Endothelial cell of umbilical vein (primary cell): Measurements from ENCODE around the gene REL. TPM values are rescaled to one million over a fixed set of nuclear protein-coding genes. Genes with fewer than 3 reads are reported as not detected.

ENCODE experiments used
- BruUV-seq: library from RNA; stranded (reverse); fragments of 400-500 nt; replicated peaks from 2 replicates; lab custom pipeline; 2021; lab: Mats Ljungman, UMichigan
- CTCF ChIA-PET: fragments of 300-600, 350-600 bp; sonication (Branson Sonifier 250); formaldehyde crosslinking; loops from one replicate; lab custom pipeline; 2021; ENCODE audit warnings: antibody characterized with exemption, inconsistent platforms; lab: Charles Lee
- POLR2A ChIA-PET: fragments of 300-600, 350-600 bp; sonication (Branson Sonifier 250); formaldehyde crosslinking; loops from one replicate; lab custom pipeline; 2021; ENCODE audit warnings: antibody characterized with exemption, inconsistent platforms; lab: Charles Lee
- DNase-seq: peaks from one replicate; pipeline ENCODE4 v3.0.0-alpha.2; 2011; ENCODE audit warnings: low read depth, low spot score
- FAIRE-seq: peaks from 2 replicates; lab custom pipeline; 2011; peaks lifted over from hg19 to GRCh38; lab: Jason Lieb, UNC
- H2AFZ ChIP-seq: 2 replicates; pipeline ENCODE4 v1.6.0; 2012; ENCODE audit warnings: low read depth, low read length, control low read depth, inconsistent platforms
- H3K27ac ChIP-seq: 2 replicates; pipeline ENCODE4 v1.5.1; 2011; ENCODE audit warnings: low read depth, mild to moderate bottlenecking, control low read depth, low read length, moderate library complexity; ENCODE audit not compliant: insufficient read depth
- H3K27me3 ChIP-seq, 2 experiments: 2 replicates each; pipeline versions ENCODE4 v1.6.0 to v1.6.1; 2011; ENCODE audit warnings: low read length in 2 of 2, mixed read lengths in 1 of 2; ENCODE audit not compliant: control insufficient read depth in 2 of 2, insufficient read depth in 2 of 2
- H3K36me3 ChIP-seq, 2 experiments: 2 replicates in 1 of 2; 3 replicates in 1 of 2; pipeline ENCODE4 v1.5.1; 2011; ENCODE audit warnings: low read length in 2 of 2, mild to moderate bottlenecking in 1 of 2, moderate library complexity in 1 of 2; ENCODE audit not compliant: control insufficient read depth in 2 of 2, insufficient read depth in 2 of 2; ENCODE audit errors: extremely low read depth in 1 of 2
- H3K4me1 ChIP-seq: 3 replicates; pipeline ENCODE4 v1.5.1; 2011; ENCODE audit warnings: mild to moderate bottlenecking, low read length; ENCODE audit not compliant: control insufficient read depth, insufficient read depth; ENCODE audit errors: extremely low read depth
- H3K4me2 ChIP-seq: 2 replicates; pipeline ENCODE4 v1.6.1; 2011; ENCODE audit warnings: low read length, control low read depth, mixed read lengths; ENCODE audit not compliant: insufficient read depth
- H3K4me3 ChIP-seq, 3 experiments: fragments of 200-600 bp in 1 of 3; sonication (generic), shearing (Covaris generic) in 1 of 3; replicated peaks in 1 of 3; 2 replicates each; pipeline ENCODE4 v1.5.1; 2011 to 2016; ENCODE audit warnings: control low read depth in 3 of 3, low read length in 3 of 3, mild to moderate bottlenecking in 2 of 3, inconsistent platforms in 1 of 3, low read depth in 1 of 3, moderate library complexity in 1 of 3; ENCODE audit not compliant: insufficient read depth in 1 of 3
- H3K79me2 ChIP-seq: 2 replicates; pipeline ENCODE4 v1.6.0; 2012; ENCODE audit warnings: low read length, inconsistent platforms; ENCODE audit not compliant: control insufficient read depth, insufficient read depth
- H3K9ac ChIP-seq: replicated peaks from 2 replicates; pipeline ENCODE3; 2011; ENCODE audit warnings: low read length, control low read depth; ENCODE audit not compliant: insufficient read depth; ENCODE audit errors: extremely low read depth
- H3K9me1 ChIP-seq: replicated peaks from 3 replicates; pipeline ENCODE4 v1.6.0; 2011; ENCODE audit warnings: mild to moderate bottlenecking, low read length; ENCODE audit not compliant: control insufficient read depth, insufficient read depth; ENCODE audit errors: extremely low read depth
- H3K9me3 ChIP-seq: replicated peaks from 2 replicates; pipeline ENCODE4 v1.5.1; 2012; ENCODE audit warnings: low read length, inconsistent platforms; ENCODE audit not compliant: control insufficient read depth, insufficient read depth
- H4K20me1 ChIP-seq: replicated peaks from 2 replicates; pipeline ENCODE3; 2011; ENCODE audit warnings: mild to moderate bottlenecking, low read length; ENCODE audit not compliant: control insufficient read depth, insufficient read depth; ENCODE audit errors: extremely low read depth
- CTCF ChIP-seq, 2 donors: IDR thresholded peaks; 1 replicate in 1 of 2; 2 replicates in 1 of 2; pipeline ENCODE4 v1.5.1; 2011; ENCODE audit warnings: low read length in 2 of 2, mild to moderate bottlenecking in 2 of 2, moderate library complexity in 2 of 2, control low read depth in 1 of 2, inconsistent platforms in 1 of 2, low read depth in 1 of 2; ENCODE audit not compliant: insufficient read depth in 1 of 2; ENCODE audit errors: extremely low read depth in 1 of 2
- EZH2 ChIP-seq: IDR thresholded peaks from 2 replicates; pipeline ENCODE4 v1.6.1; 2012; ENCODE audit warnings: borderline replicate concordance, low read depth, mild to moderate bottlenecking, moderate library complexity, low read length, inconsistent platforms; ENCODE audit not compliant: severe bottlenecking
- FOS ChIP-seq: IDR thresholded peaks from 2 replicates; pipeline ENCODE4 v1.6.1; 2011; ENCODE audit warnings: mild to moderate bottlenecking, low read length, moderate library complexity, borderline replicate concordance; ENCODE audit not compliant: insufficient read depth
- GATA2 ChIP-seq: IDR thresholded peaks from 2 replicates; pipeline ENCODE4 v1.7.0; 2011; ENCODE audit warnings: low read depth, mild to moderate bottlenecking, moderate library complexity, mixed read lengths, low read length; ENCODE audit not compliant: insufficient read length, insufficient read depth
- JUN ChIP-seq: IDR thresholded peaks from 2 replicates; pipeline ENCODE4 v1.6.1; 2011; ENCODE audit warnings: borderline replicate concordance, low read depth; ENCODE audit not compliant: insufficient read length, insufficient read depth
- MAX ChIP-seq: IDR thresholded peaks from 2 replicates; pipeline ENCODE4 v1.6.1; 2011; ENCODE audit not compliant: insufficient read depth, insufficient read length
- MYC ChIP-seq: IDR thresholded peaks from one replicate; pipeline ENCODE4 v1.6.1; 2011; ENCODE audit warnings: mild to moderate bottlenecking, low read depth, low read length
- POLR2A ChIP-seq: IDR thresholded peaks from 2 replicates; pipeline ENCODE4 v1.6.1; 2012; ENCODE audit warnings: low read depth, mild to moderate bottlenecking, control low read depth, low read length
- POLR2AphosphoS5 ChIP-seq: IDR thresholded peaks from 2 replicates; pipeline ENCODE4 v1.6.1; 2012; ENCODE audit warnings: low read depth, mild to moderate bottlenecking, control low read depth, low read length, moderate library complexity; ENCODE audit not compliant: insufficient read depth
- dilution Hi-C: fragments of 300-500 bp; cut with MboI; formaldehyde crosslinking; loops from one replicate; pipeline ENCODE4 v1.15.0; 2019; ENCODE audit warnings: low sequenced_read_pairs; ENCODE audit not compliant: extremely low pct_ligation_motif_present
- intact Hi-C: fragments of 100-400 bp; cut with micrococcal nuclease; formaldehyde crosslinking; loops from one replicate; pipeline ENCODE4 v1.10.0; 2022
- polyA plus RNA-seq, 4 experiments: library from polyadenylated mRNA; depleted of rRNA in 3 of 4; stranded (reverse) in 3 of 4; unstranded in 1 of 4; fragments of >200 nt; gene quantifications; 2 replicates each; pipeline versions ENCODE4 v1.2.1 to v1.2.3, GENCODE V29; 2011 to 2012; ENCODE audit warnings: missing spikeins in 1 of 4
- total RNA-seq: library from RNA; stranded (reverse); gene quantifications from 2 replicates; pipeline ENCODE4 v1.2.3, GENCODE V29; 2021

Gene REL
- total and polyA plus RNA-seq, 2 donors (not counting 3 experiments of a cell fraction or from before 2014, with no cell fraction given): 3.5 to 12.8 TPM

GRCh38 chr2:60875520-60875919 lies 5.9 kb upstream of the REL start:
- no peaks in the 10 kb centered on the region for H3K9me3 ChIP-seq
- no peaks in the 10 kb centered on the region for H3K27me3 ChIP-seq
- H3K9ac ChIP-seq: no peak overlapping the region
- no peak overlapping the region for H3K4me2 ChIP-seq
- H3K9me1 ChIP-seq: no peaks in the 10 kb centered on the region
- no peak overlapping the region for H2AFZ ChIP-seq
- H3K36me3 ChIP-seq: no peaks in the 10 kb centered on the region
- H3K4me3 ChIP-seq: no peak overlapping the region
- no peaks in the 10 kb centered on the region for H3K79me2 ChIP-seq
- peaks cover 3% of the 10 kb centered on the region for H3K4me1 ChIP-seq
- dilution Hi-C loops: no loop called here
- no peak for DNase-seq
- no peak overlapping the region for H3K27ac ChIP-seq
- ChIA-PET POLR2A (no interaction called here), CTCF (interaction anchor here (1.0 kb wide), 1 partner anchor 123 kb away, joined by 3 read pairs; no protein-coding TSS in a partner anchor)
- TF ChIP-seq GATA2 (no peak), EZH2 (no peak), CTCF (IDR thresholded peaks at IDR 0.05; ENCODE audit: extremely low read depth in 1 of 2, insufficient read depth in 1 of 2, low read depth in 1 of 2, low read length in 2 of 2) (no peak), MAX (no peak), POLR2A (no peak), POLR2AphosphoS5 (no peak), JUN (no peak), FOS (no peak), MYC (no peak)
- H4K20me1 ChIP-seq: no peaks in the 10 kb centered on the region
- intact Hi-C loops: no loop called here
- no peak for FAIRE-seq
- no TSS peak for BruUV-seq
